SIG-M5 treated with dmso at 0.1 percent for 504 hours (cell line): ENCODE results near the gene CKMT2.
"Not testable (repeated sequence)": the region's sequence is repeated elsewhere in the genome, so short reads cannot be mapped to it uniquely, and the experiment has no call there.

Source experiments
- DNase-seq: peaks from one replicate; lab custom pipeline; 2025; ENCODE audit not compliant: unreplicated experiment; lab: John Stamatoyannopoulos, UW

The CKMT2 gene

DNA sequence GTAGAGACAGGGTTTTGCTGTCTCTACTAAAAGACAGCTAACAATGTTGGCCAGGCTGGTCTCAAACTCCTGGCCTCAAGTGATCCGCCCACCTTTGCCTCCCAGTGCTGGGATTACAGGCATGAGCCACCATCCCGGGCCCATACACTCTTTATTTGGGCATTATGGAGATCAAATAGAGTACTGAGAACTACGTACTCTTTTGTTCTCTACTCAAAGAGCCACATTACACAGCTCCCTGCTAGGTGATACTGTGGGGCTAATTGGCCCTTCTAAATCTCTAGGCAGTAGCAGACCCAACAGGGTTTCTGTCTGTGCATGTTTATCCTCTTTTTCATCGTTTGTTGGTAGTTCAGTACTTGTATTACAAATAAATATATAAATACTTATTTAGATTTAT lies 16.1 kb downstream of the CKMT2 start:
- no peak for DNase-seq

DNA sequence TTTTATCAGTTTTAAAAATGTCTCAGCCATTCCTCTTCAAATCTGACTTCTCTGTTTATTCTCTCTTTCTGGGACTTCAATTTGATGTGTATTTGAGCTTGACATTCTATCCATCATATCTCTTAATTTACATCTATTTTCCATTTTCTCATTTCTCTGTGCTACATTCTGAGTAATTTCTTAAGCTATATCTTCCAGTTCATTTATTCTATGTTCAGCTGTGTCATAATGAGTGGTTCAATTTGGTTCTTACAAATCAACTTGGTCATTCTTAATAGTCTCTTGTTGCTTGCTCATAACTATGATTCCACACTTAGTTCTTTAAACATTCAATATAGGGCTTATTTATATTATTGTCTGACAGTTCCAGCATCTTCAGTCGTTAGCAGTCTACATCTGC lies 16.9 kb downstream of the CKMT2 start:
- no peak for DNase-seq

DNA sequence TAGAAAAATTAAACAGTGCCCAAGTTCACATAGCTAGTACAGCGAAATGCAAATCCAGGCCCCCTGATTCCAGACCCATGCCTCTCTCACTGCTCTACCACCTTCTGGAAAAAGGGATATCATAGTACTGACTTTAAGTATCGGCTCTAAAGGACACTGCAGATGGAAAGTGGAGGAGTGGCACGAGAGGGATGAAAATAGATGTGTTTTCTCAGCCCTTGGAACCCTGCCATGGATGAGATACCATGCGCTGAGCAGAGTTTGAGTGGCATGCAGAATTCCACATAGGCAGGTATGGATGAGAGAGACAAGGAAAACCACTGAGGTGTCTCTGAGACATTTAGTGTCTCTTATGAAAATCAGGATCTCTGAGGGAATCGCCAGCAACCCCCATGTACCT lies 18.8 kb downstream of the CKMT2 start:
- DNase-seq: no peak

DNA sequence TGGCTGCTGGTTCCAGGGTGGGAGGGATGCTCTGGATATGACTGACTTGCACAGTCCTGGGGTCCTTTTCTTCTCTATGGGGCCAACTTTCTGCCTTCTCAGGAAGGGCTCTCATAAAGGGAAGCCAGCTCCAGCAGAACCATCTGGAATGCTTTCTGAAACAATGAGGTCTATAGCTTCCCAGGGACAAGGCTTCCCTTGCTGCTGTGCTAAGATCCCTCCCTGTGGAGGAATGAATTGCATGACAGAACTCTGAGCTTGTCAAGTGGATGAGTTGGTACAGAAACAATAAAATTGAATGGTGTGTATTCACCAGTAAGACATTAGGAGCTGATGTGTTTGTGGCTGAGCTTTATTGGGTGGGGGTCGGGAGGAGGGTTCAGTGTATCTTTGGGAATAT lies 19.8 kb downstream of the CKMT2 start:
- DNase-seq: no peak

DNA sequence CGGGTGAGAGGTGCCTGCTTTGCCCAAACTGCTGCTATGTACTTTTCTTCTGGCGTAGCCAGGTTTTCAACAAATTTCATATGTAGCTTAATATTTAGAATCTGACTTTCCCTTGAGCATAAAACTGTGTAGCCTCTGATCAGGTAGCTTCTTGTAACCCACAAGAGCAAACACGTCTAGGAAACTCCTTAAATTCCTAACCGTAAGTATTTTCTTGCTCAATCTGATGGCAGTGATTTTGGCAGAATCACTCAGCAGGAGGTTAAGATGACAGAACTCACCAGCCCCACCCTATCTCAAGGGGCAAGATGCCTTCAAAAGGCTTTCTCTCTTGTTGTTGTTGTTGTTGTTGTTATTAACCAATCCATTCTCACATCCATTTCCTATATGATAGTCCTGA lies 20.8 kb downstream of the CKMT2 start:
- DNase-seq: no peak

DNA sequence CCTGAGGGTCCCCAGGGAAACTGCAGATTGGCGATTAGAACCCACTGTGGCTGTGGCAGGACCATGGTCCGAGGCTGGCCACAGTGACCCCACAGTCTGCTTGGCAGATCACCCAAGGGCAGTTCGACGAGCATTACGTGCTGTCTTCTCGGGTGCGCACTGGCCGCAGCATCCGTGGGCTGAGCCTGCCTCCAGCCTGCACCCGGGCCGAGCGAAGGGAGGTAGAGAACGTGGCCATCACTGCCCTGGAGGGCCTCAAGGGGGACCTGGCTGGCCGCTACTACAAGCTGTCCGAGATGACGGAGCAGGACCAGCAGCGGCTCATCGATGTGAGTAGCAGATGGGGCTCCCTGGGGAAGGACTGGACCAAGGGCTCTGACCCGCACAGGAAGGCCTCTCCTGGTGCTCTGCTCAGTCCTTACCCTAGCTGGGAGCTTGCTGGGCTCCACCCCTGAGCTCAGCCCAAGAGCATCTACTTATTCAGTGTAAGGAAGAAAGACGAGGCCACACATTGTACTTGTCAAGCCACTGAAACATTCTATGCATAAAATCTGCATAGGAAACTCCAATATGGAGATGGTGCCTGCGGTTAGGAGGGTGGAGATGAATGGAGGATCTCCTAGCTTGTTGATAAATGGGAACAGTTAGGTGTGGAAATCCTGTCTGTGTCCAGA lies 21.9 kb downstream of the CKMT2 start:
- no peak for DNase-seq

DNA sequence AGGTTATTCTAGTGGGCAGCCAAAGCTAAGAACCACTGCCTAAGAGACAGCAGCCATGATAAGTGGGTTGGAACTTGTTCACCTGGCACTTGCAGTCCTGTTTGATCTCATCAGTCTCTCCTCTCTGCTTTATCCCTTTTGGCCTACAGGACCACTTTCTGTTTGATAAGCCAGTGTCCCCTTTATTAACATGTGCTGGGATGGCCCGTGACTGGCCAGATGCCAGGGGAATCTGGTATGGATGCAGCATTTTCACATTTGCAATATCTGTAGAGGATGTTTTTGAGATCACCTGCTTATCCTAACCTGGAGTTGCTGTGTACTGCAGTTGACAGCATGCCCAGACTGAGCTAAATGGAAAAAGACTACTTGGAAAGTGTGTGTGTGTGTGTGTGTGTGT lies 23.6 kb downstream of the CKMT2 start:
- DNase-seq: no peak

DNA sequence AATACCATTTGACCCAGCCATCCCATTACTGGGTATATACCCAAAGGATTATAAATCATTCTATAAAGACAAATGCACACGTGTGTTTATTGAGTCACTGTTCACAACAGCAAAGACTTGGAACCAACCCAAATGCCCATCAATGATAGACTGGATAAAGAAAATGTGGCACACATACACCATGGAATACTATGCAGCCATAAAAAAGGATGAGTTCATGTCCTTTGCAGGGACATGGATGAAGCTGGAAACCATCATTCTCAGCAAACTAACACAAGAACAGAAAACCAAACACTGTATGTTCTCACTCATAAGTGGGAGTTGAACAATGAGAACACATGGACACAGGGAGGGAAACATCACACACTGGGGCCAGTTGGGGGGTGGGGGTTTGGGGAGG lies 29.7 kb downstream of the CKMT2 start:
- not testable (repeated sequence) for DNase-seq

DNA sequence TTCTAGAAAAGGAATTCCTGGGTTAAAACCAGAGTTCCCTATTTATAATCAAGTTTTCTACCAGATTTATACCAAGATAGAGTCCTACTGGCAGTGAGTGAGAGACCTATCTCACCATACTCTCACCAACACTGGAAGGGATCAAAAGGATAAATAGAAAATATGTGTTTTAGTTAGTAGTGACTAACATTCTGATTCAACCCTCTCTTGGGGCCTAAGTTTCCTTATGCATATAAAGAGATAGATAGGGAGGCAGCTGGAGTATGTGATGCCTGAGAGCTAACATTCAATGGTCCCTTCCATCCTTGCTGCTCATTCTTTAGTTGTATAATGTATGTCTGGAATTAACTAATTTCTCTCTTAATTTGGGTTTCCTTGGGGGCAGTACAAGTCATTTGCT lies 32.0 kb downstream of the CKMT2 start:
- DNase-seq: no peak

DNA sequence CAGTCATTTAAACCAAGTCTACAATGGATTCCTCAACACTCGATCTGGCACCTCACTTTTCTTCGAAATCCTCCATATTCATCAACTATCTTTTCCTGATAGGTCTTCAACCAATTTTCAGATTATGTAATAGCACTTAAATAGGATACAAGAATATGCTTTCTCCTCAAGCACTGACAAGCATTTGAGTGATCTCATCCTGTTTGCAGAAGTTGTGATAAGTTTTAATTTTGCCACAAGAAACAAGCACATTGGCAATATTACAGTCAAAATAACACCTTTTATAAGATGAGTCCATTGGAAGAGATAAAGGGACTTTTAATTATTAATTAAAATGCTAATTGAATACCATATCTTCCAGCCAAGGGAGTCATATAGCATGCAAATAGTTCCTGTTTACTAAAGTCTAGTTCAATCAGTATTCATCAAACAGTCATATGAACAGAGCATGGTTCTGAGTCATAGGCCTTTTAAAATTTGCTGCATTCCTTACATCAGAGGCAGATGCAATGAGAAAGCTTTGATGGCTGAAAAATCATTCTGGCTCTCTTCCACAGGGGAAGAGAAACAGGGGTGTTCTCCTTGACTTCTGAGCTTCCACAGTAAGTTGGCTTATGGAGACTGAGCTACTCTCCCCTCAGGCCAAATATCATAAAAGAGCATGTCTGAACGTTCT lies 35.5 kb downstream of the CKMT2 start:
- DNase-seq: peak; percentile 5

DNA sequence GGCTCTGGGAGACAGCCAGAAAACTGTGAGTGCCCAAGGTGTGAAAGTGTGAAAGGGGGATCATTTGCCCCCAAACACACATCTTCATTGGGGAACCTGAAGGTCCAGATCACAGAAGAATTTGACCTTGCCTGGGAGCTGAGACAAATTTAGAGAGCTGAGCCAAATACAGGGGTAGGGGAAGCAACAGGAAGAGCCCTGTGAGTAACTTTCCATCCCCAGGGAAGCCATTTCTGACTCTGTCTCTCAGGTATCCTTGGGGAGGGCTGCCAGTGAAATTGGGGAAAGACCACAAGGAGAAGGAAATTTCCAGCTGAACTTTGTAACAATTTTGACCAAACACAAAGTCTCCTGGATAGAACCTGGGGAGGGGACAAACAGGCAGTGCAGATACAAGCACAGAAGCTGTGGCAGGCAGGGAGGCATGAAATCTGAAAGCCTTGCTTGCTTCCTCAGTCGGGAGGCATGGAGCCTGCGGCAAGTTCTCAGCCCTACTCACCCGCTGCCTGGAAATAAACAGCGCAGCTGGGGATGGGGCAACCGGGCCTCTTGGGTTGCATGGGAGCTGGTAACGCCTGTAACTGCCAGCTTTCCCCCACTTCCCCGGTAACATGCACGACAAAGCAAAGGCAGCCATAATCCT lies 36.8 kb downstream of the CKMT2 start:
- DNase-seq: no peak

DNA sequence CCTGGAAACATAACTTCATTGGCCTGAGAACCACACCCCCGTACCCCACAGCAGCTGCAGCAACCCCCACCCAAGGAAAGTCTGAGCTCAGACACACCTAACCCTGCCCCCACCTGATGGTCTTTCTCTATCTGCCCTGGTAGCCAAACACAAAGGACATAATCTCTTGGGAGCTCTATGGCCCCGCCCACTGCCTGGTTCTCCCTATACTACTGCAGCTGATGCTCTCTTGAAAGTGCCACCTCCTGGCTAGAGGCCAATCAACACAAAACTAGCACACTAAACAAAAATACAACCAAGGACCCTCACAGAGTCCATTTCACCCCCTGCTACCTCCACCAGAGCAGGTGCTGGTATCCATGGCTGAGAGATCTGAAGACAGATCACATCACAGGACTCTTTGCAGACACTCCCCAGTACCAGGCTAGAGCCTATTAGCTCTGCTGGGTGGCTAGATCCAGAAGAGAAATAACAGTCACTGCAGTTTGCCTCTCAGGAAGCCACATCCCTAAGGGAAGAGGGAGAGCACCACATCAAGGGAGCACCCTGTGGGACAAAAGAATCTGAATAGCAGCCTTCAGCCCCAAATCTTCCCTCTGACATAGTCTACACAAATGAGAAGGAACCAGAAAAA lies 37.4 kb downstream of the CKMT2 start:
- not testable (repeated sequence) for DNase-seq

DNA sequence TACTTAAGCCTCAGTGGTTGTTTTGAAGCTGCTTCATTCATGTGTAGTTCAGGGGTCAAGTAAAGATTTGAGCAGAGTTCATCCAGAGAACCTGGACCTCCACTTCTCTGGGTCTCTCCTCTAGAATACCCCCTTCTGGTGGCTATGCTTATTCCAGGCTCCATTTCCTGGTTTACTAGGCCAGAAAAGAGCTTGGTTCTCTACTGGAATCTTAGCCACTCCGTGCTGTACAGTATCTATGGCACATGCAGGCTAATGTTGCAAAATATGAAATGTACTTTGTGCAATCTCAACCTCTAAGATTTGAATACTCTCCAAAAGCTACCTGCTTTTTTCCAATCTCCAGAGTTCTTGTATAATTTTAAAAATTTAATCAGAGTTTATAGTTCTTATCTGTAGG lies 50.9 kb downstream of the CKMT2 start:
- no peak for DNase-seq

DNA sequence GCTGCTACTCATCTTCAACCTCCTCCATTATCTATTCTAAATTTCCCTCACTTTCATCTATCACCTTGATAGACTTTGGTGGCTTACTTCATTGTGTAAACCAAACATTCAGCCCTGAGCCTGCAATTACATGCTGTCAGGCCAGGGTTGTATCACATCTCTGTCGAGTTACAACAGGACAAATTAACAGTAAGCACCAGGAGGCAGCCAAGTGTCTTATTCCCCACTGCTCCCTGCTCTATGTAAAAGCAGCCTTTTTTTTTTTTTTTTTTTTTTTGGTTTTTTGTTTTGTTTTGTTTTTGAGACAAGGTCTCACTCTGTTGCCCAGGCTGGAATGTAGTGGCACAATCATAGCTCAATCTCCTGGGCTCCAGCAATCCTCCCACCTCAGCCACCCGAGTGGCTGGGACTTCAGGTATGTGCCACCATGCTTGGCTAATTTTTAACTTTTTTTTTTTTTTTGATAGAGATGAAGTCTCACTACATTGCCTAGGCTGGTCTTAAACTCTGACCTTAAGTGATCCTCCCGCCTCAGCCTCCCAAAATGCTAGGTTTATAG lies 53.0 kb downstream of the CKMT2 start:
- no peak for DNase-seq

DNA sequence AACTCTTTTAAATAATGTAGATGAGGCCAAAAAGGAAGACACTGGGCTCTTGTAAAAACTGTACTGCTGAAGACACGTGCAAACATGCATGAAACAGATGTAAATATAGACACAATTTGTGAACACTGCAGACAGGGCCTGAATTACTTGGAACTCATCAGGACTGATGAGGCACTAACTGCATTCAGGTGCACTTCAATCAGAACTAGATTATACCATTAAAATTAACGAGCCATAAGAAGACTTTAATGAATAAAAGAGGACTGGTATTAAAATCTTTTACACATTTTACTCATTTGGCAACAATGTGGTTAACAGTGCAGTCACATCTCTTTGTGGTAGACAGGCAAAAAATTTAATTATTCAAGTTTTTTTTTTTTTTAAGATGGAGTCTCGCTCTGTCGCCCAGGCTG lies 54.9 kb downstream of the CKMT2 start:
- no peak for DNase-seq

DNA sequence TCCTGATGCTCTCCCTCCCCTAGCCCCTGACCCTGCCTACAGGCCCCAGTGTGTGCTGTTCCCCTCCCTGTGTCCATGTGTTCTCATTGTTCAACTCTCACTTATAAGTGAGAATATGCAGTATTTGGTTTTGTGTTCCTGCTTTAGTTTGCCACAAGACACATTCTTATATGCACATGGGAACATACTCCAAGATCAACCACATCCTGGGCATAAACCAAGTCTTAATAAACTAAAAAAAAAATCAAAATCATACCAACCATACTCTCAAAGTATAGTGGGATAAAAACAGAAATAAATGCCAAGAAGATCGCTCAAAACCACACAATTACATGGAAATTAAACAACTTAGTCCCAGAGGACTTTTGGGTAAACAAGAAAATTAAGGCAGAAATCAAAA lies 57.0 kb downstream of the CKMT2 start:
- no peak for DNase-seq

DNA sequence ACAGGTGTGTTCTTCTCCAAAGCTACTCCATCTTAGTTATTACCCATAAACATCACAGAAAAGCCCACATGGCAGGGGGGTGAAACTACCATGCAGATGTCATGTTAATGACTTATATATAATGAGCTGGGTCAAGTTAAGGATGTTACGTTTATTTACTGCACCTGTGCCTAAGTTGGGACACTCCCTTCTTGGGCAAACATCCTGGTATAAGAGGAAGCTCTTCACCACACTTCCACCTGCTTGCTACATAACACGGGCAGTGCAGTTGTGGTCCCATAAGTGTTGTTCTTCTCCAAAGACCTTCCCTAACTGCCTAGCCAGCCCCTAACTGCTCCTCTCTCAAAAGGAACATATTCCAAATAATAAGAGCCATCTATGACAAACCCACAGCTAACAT lies 59.0 kb downstream of the CKMT2 start:
- DNase-seq: no peak

DNA sequence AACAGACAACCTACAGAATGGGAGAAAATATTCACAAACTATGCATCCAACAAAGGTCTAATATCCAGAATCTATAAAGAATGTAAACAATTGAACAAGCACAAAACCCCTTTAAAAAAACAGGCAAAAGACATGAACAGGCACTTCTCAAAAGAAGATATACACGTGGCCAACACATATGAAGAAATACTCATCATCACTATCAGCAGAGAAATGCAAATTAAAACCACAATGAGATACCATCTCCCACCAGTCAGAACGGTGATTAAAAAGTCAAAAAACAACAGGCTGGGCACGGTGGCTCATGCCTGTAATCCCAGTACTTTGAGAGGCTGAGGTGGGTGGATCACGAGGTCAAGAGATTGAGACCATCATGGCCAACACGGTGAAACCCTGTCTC lies 60.9 kb downstream of the CKMT2 start:
- not testable (repeated sequence) for DNase-seq

DNA sequence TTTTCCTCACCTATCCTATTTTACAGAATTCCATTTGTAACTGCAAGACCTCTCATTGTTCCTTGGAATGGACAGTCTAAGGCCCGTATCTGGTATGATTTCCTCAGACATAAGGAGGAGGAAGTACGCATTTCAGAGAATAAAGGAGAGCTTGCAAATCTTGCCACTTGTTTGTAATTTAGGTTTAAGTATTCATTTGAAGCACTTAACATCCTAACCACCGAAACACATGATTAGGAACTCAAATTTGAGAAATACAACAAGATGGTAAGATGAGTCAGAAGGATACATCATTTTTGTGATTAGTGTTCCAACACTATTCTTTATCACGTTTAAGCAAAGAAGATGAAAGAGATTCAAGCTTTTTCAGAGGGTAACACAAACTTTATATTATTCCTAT lies 64.4 kb downstream of the CKMT2 start:
- no peak for DNase-seq

DNA sequence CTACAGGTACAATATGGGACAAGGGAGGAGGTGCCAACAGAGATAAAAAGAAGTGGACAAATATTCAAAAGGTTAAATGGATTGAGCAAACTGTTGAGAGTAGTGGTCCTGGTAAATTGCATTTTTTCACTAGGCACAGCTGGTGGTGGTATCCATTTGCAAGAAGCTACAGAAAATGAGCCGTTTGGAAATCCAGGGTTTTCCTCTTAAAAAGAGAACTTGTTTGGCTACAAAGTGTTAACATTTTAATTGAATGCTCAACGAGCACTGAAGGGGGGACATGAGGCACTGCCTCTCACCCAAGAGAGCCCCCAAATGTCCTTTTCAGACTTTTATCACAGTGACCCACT lies 67.8 kb downstream of the CKMT2 start:
- no peak for DNase-seq

DNA sequence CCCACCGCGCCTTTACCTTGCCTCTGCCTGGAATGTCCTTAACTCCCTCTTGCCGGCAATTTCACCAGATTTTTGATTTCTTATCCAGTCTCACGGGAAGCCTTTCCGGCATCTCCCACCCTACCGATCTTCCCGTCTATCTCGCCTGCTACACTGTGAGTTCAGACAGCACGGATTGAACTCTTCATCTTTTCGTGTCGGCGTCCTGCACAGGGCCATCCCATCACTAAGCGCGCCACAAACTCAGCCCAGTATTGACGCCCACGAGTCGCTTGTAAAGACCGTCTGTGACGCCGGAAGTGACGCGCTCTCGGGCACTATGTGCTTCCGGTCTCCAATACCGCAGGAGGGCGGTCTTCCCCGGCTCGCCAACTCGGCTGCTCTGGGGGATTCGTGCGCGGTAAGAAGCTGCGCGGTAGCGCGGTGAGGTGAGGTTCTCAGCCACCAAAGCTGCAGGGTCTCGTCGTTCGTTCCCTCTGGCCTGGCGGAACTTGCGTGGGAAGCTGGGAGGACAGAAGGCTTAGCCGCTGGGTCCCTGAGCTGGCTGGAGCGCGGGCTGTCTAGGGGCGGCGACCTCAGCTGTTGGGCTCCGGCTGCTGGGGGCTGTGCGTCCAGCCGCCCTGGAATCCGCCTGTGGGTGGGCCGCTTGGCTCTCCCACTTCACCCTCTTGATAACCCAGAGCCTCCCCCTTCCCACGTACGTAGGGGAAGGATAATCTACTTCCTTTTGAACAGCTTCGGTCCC lies 68.3 kb downstream of the CKMT2 start, which contains the start of gene ZCCHC9:
ZCCHC9 (plus strand) TSS at position 317 of the 745 bp plus-strand sequence. CDS start 3,171 bp downstream, outside the sequence.
- DNase-seq: peak; percentile 97
